GM12873 (cell line): Measurements from ENCODE around the gene IFNL1.

Experiments
- CTCF ChIP-seq: IDR thresholded peaks from 2 replicates; pipeline ENCODE4 v1.5.1; 2012; ENCODE audit warnings: low read depth, mild to moderate bottlenecking, moderate library complexity, low read length, control low read depth; ENCODE audit not compliant: insufficient read depth; ENCODE audit errors: missing control alignments

IFNL1 gene

GRCh38 chr19:39253374-39254149, 42.6 kb upstream of the IFNL1 start:
- no peak for TF ChIP-seq CTCF

GRCh38 chr19:39254531-39255345, 41.5 kb upstream of the IFNL1 start:
- no peak for TF ChIP-seq CTCF

GRCh38 chr19:39257227-39257626, 39.0 kb upstream of the IFNL1 start:
- TF ChIP-seq CTCF, result no peak

- no peak for TF ChIP-seq CTCF
These were observed 34.5 kb upstream of the IFNL1 start for GRCh38 chr19:39261704-39262103.

- no peak for TF ChIP-seq CTCF
These were observed 33.7 kb upstream of the IFNL1 start for GRCh38 chr19:39262496-39262895.

GRCh38 chr19:39263912-39264305, 32.3 kb upstream of the IFNL1 start:
- no peak for TF ChIP-seq CTCF
